DMS79 treated with DMSO at 0.1 percent for 48 hours (cell line): Measurements from ENCODE around the gene TACC2.
"Not testable (repeated sequence)": the region's sequence is repeated elsewhere in the genome, so short reads cannot be mapped to it uniquely, and the experiment has no call there.

Experiments used
- DNase-seq: peaks from one replicate; lab custom pipeline; 2025; lab: John Stamatoyannopoulos, UW

TACC2 gene

DNA sequence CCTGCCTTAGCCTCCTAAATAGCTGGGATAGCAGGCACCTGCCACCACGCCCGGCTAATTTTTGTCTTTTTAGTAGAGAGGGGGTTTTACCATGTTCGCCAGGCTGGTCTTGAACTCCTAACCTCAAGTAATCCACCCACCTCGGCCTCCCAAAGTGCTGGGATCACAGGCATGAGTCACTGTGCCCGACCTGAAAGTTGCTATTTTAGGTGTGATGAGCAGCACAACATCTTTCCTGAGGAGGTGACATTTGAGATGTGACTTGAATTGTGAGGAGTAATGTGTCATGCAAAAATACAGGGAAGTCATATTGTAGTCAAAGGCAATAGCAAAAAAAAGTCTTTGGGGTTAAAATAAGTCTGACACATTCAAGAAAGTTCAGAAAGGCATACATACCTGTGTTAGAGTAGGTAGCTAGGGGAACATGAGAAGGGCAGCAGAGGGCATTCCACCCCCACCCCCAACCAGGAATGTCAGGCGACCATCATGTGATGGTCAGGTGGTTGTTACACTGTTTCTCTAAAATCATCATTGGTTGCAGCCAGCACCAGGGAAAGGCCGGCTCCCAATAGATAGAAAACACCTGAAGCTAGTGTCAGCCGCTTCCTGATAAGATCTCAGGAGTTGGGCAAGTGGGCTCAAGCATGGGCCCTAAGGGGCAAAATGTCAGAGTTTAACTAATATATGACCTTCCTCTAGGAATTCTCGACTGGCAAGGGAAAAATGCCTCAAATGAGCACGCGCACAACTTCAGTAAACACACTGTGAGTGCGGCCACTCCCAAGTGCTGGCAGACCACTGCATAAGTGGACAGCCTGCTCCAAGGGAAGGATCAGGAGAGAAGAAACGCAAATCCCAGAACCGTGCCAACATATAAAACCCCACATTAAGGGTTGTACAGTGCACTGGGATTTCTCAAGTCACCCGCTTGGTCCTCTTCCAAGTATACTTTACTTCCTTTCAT is at the start of gene TACC2:
Gene TACC2 (plus strand): TSS at position 803 of the 964 bp plus-strand sequence. CDS start 32,819 bp downstream, outside the sequence.
- no peak for DNase-seq

DNA sequence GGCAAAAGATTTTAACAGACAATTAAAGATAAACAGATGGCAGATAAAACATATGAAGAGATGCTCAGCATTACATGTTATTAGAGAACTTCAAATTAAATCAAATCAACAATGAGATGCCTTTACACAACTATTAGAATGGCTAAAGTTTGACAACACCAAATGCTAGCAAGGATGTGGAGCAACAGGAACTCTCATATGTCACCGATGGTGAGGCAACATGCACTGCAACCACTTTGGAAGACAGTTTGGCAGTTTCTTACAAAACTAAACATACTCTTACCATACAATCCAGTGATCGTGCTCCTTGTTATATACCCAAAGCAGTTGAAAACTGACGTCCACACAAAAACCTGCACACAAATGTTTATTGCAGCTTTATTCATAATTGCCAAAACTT is 47.4 kb upstream of the TACC2 start:
- no peak for DNase-seq

DNA sequence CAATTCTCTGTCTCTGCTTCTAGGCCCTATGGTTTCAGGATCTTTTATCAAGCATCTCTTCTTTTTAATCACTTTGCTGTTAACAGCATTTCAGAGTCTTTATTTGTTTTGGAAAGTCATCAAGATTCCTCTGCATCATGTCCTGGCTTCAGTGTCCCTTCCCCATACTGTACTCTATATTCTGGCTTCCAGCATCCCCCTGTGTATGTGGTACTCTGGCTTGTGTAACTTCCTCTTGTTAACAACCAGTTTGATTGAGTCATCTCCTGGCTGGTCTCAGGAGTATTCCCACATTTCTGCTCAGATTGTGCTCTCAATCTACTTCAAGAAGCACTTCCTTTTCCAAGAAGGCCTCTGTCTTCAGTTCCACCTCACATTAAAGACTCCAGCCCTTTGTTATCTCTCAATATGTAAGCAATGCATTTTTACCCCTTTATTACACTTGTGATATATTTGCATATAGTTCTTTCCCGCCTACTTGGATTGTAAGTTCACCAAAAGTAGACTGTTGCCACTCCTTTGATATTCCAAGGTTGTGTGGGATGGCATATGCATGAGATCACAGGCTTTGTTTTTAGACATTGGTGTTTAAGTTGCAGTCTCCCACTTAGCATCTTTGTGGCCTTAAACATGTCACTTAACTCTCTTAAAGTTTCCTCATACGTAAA is 46.1 kb upstream of the TACC2 start:
- DNase-seq, result no peak

DNA sequence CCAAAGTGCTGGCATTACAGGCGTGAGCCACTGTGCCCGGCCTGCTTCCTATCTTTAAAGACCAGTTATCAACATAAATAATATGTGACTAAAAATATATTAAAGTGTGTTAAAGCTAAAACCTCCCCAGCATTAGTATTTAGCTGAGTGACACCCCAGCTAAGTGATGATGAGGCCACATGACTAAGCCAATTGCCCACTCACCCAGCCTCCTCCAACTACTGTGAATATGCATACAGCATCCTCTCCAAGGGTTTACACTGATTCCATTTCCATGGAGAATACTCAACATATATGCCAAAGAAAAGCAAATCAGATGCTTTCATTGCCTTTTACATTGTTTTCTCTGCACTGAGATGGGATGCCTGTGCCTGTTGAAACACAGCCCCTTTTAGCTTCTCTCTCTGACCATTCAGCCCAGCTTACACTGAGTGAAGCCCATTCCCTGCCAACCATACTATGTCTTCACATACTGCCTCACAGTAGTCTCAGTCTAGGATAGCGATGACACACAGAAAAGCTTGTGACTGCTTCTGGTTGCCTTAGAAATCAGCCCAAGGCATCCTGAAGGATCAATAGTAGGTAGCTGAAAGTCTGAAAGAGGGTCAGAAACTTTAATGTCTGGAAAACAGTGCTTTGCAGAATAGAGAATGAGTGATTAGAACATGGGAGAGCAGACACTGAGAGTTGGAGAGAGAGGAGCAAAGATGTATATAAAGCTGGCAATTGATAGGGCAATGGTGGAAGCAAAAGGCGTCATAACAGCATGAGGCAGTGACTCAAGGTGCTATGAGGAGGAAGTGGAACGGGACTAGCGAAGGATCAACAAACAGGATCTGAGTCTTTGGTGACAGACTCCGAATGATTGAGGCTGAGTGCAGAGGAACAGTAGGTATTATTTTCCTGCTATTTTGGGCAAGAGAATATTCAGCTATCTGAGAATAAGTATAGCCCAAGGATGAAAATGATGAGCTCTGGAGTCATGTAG is 41.3 kb upstream of the TACC2 start:
- DNase-seq, result no peak

GRCh38 chr10:121949049-121949448 is 39.9 kb upstream of the TACC2 start:
- DNase-seq, result no peak

DNA sequence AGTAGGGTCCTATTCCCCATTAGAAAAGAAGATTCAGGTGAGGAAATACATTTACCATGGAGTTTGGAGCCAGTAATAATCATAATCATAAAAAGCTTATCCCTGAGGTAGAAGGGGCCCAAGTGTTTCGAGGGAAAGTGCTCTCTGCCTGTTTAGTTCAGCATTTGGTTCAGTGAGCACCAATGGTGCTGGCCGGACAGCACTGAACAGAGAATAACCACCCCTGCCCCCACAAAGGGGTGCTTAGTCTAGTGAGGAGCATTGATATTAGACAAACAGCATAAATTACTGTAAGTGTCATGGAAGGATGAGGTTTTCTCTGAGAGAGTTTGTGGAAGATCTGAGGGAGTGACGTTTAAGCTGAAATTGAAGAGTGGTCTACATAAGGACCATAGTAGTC is 39.5 kb upstream of the TACC2 start:
- no peak for DNase-seq

GRCh38 chr10:121952226-121952625 is 36.7 kb upstream of the TACC2 start:
- no peak for DNase-seq

- no peak for DNase-seq
Observed at GRCh38 chr10:121956111-121957061, 32.6 kb upstream of the TACC2 start.

DNA sequence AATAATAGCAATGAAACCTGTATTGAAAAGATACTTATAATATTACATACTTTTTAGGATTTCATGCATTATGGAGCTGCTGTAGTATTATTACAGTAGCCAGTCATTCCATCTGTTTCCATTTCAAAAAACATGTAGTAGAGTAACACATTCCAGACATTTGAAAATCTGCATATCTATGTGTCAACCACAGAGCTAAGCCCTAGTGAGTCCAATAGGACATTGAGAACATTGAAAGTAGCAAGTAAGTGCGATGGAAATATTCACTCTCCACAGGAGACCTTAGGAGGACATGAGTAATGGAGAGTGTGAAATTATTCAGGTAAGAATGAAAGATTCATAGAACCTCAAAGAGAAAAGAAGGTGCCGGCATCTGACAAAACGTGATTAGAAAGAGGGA is 29.3 kb upstream of the TACC2 start:
- no peak for DNase-seq

DNA sequence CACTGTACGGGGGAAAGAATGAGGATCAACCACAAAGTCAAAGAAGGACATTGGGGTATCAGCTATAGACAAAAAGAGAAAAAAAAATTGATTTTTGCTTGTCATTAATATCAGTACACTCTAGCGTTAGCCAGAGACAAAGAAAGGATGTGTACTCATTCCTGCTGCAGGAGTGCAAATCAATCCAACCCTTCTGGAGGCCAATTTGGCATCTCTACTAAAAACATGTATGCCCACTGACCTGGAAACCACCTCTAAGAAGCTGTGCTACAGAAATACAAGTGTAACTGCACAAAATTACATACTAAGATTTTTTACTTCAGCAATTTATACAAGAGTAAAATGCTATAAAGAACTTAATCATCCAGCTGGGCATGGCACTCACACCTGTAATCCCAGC is 27.5 kb upstream of the TACC2 start:
- no peak for DNase-seq

GRCh38 chr10:121965996-121966395 is 23.0 kb upstream of the TACC2 start:
- no peak for DNase-seq

GRCh38 chr10:121969086-121969485 is 19.9 kb upstream of the TACC2 start:
- not testable (repeated sequence) for DNase-seq

GRCh38 chr10:121974019-121974534 is 14.9 kb upstream of the TACC2 start:
- DNase-seq, result no peak

DNA sequence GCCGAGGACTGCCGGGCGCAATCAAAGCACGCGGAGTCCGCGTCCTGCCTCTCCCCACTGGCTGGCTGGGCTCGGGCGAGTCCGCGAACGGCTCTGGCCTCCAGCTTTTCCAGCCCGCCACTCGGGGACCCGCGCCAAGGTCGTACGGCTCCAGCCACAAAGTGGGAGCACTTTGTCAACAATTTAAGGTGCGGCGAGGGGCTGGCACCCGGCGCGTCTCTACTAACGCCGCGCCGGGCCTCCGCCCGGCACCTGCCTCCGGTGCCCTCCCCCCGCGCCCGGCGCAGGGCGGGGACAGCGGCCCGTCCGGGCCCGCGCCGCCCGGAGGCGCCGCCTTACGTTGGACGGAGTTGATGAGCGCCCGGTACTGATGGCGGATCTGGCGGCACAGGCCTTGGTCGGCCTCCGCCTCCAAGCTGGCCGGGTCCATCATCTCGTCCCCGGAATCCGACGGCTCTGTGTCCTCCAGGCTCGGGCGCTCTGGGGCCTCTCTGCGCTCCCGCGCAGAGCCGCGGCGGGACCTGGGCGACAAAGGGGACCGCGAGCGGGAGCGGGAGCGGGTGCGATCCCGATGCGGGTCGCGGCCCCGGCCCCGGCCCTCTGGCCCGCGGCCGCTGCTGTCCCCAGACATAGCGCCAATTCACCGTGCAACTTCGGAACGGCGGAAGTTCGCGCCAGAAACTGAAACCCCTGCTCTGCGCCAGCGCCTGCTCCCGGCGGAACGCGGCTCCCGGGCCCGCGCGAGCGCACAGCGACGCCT is 14.2 kb upstream of the TACC2 start, which contains the start of gene NSMCE4A:
Gene NSMCE4A (minus strand): TSS at position 683 of the 760 bp plus-strand sequence. CDS start 52 bp downstream, at position 631.
- peak; percentile 11 for DNase-seq

- no peak for DNase-seq
Observed at GRCh38 chr10:121975295-121976086, 13.5 kb upstream of the TACC2 start.

DNA sequence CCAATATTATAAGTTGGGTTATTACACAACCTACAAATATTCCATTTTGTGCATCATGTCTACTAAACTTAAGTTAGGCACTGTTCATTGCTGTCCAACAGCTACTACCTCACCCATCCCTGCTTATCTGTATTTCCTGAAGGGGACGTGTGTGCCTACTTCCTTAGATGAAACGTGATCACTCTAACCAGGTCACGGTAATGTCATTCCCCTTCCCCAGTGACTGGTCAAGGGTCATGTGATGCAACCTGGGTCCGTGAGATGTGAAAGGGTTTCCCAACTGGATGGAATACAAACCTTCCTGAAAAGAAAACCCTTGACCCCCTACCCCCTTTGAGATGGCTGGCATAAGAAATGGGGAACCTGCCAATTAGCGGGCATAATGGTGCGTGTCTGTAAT is 12.4 kb upstream of the TACC2 start:
- no peak for DNase-seq

DNA sequence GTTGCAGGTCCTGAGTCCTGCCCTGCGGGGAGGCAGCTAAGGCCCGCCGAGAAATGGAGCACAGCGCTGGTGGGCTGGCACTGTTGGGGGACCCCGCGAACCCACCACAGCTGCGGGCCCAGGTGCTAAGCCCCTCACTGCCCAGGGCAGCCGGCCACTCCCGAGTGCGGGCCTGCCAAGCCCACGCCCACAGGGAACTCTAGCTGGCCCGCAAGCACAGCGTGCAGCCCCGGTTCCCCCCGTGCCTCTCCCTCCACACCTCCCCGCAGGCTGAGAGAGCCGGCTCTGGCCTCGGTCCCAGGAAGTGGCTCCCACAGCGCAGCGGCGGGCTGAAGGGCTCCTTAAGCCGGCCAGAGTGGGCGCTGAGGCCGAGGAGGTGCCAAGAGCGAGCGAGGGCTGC is 10.5 kb upstream of the TACC2 start:
- DNase-seq, result no peak

GRCh38 chr10:121981346-121981745 is 7.6 kb upstream of the TACC2 start:
- DNase-seq, result no peak

- no peak for DNase-seq
Observed at GRCh38 chr10:121983852-121984251, 5.1 kb upstream of the TACC2 start.
